ENCODE results near the gene TEX10.

Gene TEX10

GRCh38 chr9:100324594-100325200 lies 28.0 kb downstream of the TEX10 start:
- TF ChIP-seq, protein P1, sequence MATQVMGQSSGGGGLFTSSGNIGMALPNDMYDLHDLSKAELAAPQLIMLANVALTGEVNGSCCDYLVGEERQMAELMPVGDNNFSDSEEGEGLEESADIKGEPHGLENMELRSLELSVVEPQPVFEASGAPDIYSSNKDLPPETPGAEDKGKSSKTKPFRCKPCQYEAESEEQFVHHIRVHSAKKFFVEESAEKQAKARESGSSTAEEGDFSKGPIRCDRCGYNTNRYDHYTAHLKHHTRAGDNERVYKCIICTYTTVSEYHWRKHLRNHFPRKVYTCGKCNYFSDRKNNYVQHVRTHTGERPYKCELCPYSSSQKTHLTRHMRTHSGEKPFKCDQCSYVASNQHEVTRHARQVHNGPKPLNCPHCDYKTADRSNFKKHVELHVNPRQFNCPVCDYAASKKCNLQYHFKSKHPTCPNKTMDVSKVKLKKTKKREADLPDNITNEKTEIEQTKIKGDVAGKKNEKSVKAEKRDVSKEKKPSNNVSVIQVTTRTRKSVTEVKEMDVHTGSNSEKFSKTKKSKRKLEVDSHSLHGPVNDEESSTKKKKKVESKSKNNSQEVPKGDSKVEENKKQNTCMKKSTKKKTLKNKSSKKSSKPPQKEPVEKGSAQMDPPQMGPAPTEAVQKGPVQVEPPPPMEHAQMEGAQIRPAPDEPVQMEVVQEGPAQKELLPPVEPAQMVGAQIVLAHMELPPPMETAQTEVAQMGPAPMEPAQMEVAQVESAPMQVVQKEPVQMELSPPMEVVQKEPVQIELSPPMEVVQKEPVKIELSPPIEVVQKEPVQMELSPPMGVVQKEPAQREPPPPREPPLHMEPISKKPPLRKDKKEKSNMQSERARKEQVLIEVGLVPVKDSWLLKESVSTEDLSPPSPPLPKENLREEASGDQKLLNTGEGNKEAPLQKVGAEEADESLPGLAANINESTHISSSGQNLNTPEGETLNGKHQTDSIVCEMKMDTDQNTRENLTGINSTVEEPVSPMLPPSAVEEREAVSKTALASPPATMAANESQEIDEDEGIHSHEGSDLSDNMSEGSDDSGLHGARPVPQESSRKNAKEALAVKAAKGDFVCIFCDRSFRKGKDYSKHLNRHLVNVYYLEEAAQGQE (IDR thresholded peaks at IDR 0.05; ENCODE audit: insufficient replicate concordance, low read depth): no peak
- no peak for TF ChIP-seq SPI1 (IDR thresholded peaks at IDR 0.05; ENCODE audit: borderline replicate concordance, low read depth)
- no peak for TF ChIP-seq GABPA (IDR thresholded peaks at IDR 0.05; ENCODE audit: low read depth)
- TF ChIP-seq POLR2AphosphoS5 (IDR thresholded peaks at IDR 0.05; ENCODE audit: low read depth): no peak
- TF ChIP-seq, protein P2, sequence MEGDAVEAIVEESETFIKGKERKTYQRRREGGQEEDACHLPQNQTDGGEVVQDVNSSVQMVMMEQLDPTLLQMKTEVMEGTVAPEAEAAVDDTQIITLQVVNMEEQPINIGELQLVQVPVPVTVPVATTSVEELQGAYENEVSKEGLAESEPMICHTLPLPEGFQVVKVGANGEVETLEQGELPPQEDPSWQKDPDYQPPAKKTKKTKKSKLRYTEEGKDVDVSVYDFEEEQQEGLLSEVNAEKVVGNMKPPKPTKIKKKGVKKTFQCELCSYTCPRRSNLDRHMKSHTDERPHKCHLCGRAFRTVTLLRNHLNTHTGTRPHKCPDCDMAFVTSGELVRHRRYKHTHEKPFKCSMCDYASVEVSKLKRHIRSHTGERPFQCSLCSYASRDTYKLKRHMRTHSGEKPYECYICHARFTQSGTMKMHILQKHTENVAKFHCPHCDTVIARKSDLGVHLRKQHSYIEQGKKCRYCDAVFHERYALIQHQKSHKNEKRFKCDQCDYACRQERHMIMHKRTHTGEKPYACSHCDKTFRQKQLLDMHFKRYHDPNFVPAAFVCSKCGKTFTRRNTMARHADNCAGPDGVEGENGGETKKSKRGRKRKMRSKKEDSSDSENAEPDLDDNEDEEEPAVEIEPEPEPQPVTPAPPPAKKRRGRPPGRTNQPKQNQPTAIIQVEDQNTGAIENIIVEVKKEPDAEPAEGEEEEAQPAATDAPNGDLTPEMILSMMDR (IDR thresholded peaks at IDR 0.05; ENCODE audit: insufficient read depth, low read length): no peak
- no peaks in the 10 kb centered on the region for H3K27me3 ChIP-seq (ENCODE audit: insufficient read depth, poor library complexity, severe bottlenecking)
- peak in 1 of 2 experiments; percentile 29 for DNase-seq (ENCODE audit: low read depth in 1 of 2, low spot score in 1 of 2)
- H3K27ac ChIP-seq (replicated peaks): no peak overlapping the region
- no peak overlapping the region for H3K4me3 ChIP-seq (replicated peaks; ENCODE audit: insufficient read depth, low read length)

- no peak overlapping the region for H3K4me3 ChIP-seq (replicated peaks; ENCODE audit: insufficient read depth, low read length)
- no peak overlapping the region for H3K27ac ChIP-seq (replicated peaks)
- DNase-seq (ENCODE audit: low read depth in 1 of 2, low spot score in 1 of 2): peak in 1 of 2 experiments; percentile 30
- TF ChIP-seq, protein P2 (IDR thresholded peaks at IDR 0.05; ENCODE audit: insufficient read depth, low read length): peak; percentile 72
- no peak for TF ChIP-seq POLR2AphosphoS5 (IDR thresholded peaks at IDR 0.05; ENCODE audit: low read depth)
- no peaks in the 10 kb centered on the region for H3K27me3 ChIP-seq (ENCODE audit: insufficient read depth, poor library complexity, severe bottlenecking)
These were observed 29.7 kb downstream of the TEX10 start for GRCh38 chr9:100322954-100323536.

- Histone ChIP-seq H3K4me3 (replicated peaks; ENCODE audit: insufficient read depth, low read length) (no peak overlapping the region), H3K27ac (replicated peaks) (no peak overlapping the region), H3K27me3 (ENCODE audit: insufficient read depth, poor library complexity, severe bottlenecking) (no peaks in the 10 kb centered on the region)
- TF ChIP-seq SPI1 (IDR thresholded peaks at IDR 0.05; ENCODE audit: borderline replicate concordance, low read depth) (no peak), GABPA (IDR thresholded peaks at IDR 0.05; ENCODE audit: low read depth) (no peak)
- TF ChIP-seq, protein P2 (IDR thresholded peaks at IDR 0.05; ENCODE audit: insufficient read depth, low read length): no peak
- TF ChIP-seq, protein P1 (IDR thresholded peaks at IDR 0.05; ENCODE audit: insufficient replicate concordance, low read depth): no peak
- no peak for DNase-seq (ENCODE audit: low read depth in 1 of 2, low spot score in 1 of 2)
These were observed 35.0 kb downstream of the TEX10 start for GRCh38 chr9:100317706-100318105.

GRCh38 chr9:100315561-100315960 lies 37.2 kb downstream of the TEX10 start:
- H3K27ac ChIP-seq (replicated peaks): no peak overlapping the region
- H3K27me3 ChIP-seq (ENCODE audit: insufficient read depth, poor library complexity, severe bottlenecking): no peaks in the 10 kb centered on the region
- H3K4me3 ChIP-seq (replicated peaks; ENCODE audit: insufficient read depth, low read length): no peak overlapping the region
- DNase-seq (ENCODE audit: low read depth in 1 of 2, low spot score in 1 of 2): no peak
- TF ChIP-seq, protein P2 (IDR thresholded peaks at IDR 0.05; ENCODE audit: insufficient read depth, low read length): no peak
- no peak for TF ChIP-seq GABPA (IDR thresholded peaks at IDR 0.05; ENCODE audit: low read depth)
- TF ChIP-seq SPI1 (IDR thresholded peaks at IDR 0.05; ENCODE audit: borderline replicate concordance, low read depth): no peak
- TF ChIP-seq, protein P1 (IDR thresholded peaks at IDR 0.05; ENCODE audit: insufficient replicate concordance, low read depth): no peak
- no peak for TF ChIP-seq POLR2AphosphoS5 (IDR thresholded peaks at IDR 0.05; ENCODE audit: low read depth)

All from HL-60 (cell line).